Stimulated activated CD8-positive, alpha-beta memory T cell treated with anti-CD3 and anti-CD28 coated beads, Interleukin-4, amount 100 ng/mL, for 24 hours (primary cell): ENCODE data around the gene ZNF628.
A peak's percentile ranks its signal among the peaks of the same experiment; 100 is the strongest.
"Not testable (repeated sequence)": the region's sequence is repeated elsewhere in the genome, so short reads cannot be mapped to it uniquely, and the experiment has no call there.

Experiments
- DNase-seq: peaks from one replicate; pipeline ENCODE4 v3.0.0-alpha.2; 2020; ENCODE audit warnings: low read depth

Gene ZNF628

GRCh38 chr19:55476100-55476775, at the start of gene ZNF628:
Gene ZNF628 (plus strand): TSS chr19:55476617. CDS start chr19:55479911, 3,294 bp downstream.
- peak; percentile 99 for DNase-seq

GRCh38 chr19:55431183-55431582, 45.2 kb upstream of the ZNF628 start:
- no peak for DNase-seq

DNA sequence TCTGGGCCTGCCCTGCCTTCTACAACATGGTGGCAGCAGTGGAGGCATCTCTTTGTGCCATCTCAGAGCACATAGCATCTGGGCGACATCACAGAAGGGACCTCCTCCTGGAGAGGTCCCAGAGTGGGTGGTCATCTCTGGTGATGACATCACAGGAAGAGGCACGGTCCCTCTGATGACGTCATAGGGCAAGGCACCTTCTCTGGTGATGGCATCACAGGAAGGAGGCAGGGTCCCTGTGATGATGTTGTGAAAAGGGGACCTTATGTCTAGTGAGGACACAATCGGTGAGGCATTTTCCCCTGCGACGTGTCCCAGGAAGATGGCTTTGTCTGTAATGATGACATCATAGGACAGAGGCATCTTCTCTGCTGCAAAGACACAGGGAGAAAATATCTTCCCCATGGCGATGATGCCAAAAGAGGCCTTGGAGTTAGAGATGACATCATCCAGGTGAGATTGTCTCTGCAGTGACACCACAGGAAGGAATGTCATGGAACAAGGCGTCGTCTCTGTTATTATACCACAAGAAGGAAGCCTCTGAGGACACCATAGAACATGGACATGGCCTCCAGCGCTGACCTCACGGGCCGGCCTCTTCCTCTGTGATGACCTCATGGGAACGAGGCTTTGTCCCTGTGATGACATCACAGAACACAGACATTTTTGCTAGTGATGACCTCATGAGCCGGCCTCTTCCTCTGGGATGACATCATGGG, 44.0 kb upstream of the ZNF628 start:
- no peak for DNase-seq

- DNase-seq: no peak
Observed at GRCh38 chr19:55433292-55433691, 43.1 kb upstream of the ZNF628 start.

DNA sequence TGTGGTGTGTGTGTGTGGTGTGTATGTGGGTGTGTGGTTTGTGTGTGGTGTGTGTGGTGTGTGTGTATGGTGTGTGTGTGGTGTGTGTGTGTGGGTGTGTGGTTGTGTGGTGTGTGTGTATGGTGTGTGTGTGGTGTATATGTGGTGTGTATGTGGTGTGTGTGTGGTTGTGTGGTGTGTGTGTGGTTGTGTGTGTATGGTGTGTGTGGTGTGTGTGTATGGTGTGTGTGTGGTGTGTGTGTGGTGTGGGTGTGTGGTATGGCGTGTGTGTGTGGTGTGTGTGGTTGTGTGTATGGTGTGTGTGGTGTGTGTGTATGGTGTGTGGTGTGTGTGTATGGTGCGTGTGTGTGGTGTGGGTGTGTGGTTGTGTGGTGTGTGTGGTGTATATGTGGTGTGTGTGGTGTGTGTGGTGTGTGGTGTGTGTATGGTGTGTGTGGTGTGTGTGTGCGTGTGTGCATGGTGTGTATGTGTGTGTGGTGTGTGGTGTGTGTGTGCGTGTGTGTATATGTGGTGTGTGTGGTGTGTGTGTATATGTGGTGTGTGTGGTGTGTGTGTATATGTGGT, 42.0 kb upstream of the ZNF628 start:
- DNase-seq: no peak

DNA sequence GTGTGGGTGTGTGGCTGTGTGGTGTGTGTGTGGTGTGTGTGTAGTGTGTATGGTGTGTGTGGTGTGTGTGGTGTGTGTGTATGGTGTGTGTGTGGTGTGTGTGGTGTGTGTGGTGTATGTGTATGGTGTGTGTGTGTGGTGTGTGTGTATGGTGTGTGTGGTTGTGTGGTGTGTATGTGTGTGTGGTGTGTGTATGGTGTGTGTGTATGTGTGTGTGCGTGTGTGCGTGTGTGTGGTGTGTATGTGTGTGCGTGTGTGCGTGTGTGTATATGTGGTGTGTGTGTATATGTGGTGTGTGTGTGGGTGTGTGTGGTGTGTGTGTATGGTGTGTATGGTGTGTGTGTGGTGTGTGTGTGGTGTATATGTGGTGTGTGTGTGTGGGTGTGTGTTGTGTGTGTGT, 41.4 kb upstream of the ZNF628 start:
- no peak for DNase-seq

GRCh38 chr19:55436847-55437246, 39.6 kb upstream of the ZNF628 start:
- no peak for DNase-seq

DNA sequence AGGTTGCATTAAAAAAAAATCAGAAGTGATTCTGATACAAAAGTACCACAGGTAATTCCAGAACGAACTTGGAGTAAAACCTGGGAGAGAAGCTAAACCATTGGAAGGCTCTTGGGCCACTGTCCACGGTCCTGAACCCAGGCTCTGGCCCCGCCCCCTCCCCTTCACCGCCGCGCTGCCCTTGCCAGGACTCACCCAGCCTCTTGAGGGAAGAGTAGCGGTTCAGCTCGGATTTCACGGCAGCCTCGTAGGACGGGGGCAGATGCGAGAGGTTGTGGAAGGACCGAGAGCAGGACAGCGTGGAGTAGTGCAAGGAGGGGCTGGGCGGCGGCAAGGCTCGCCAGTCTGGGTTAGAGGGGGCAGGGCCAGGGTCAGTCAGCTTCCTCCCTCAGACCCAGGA, 39.0 kb upstream of the ZNF628 start:
- no peak for DNase-seq

GRCh38 chr19:55439052-55439451, 37.4 kb upstream of the ZNF628 start:
- no peak for DNase-seq

DNA sequence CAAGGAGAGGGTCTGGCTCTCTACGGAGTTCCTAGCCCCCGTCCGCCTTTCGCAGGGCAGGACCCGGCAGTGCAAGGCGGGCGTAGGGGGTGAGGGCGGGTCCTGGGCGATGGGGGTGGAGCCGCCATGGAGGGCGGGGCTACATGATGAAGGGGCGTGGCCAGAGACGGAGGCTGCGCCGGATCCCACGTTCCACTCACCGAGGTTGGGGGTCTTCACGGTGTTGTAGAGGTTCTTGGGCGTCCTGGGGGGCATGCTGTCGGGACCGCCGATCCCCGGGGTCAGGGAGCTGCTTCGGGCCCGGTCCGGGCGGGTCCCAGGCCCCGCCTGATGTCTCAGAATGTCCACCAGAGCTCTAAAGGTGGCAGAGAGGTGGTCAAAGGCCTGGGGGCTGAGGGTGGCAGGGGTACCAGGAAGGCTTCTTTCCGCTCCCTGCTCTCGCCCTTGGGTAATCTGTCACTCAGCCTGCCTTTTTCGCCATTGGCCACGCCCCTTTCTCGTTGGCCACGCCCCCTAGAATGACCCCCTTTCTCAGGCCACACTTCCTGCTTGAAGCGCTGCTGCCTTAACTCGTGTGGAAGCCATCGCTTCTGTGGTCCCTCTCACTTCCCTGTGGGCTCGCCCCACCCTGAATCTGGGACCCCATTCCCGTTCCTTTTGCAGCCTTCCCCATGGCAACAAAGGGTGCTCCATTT, 35.9 kb upstream of the ZNF628 start:
- DNase-seq: no peak

- no peak for DNase-seq
Observed at GRCh38 chr19:55441319-55441691, 35.1 kb upstream of the ZNF628 start.

GRCh38 chr19:55441692-55442321, 34.6 kb upstream of the ZNF628 start:
- no peak for DNase-seq

- DNase-seq: no peak
Observed at GRCh38 chr19:55442372-55442961, 34.0 kb upstream of the ZNF628 start.

DNA sequence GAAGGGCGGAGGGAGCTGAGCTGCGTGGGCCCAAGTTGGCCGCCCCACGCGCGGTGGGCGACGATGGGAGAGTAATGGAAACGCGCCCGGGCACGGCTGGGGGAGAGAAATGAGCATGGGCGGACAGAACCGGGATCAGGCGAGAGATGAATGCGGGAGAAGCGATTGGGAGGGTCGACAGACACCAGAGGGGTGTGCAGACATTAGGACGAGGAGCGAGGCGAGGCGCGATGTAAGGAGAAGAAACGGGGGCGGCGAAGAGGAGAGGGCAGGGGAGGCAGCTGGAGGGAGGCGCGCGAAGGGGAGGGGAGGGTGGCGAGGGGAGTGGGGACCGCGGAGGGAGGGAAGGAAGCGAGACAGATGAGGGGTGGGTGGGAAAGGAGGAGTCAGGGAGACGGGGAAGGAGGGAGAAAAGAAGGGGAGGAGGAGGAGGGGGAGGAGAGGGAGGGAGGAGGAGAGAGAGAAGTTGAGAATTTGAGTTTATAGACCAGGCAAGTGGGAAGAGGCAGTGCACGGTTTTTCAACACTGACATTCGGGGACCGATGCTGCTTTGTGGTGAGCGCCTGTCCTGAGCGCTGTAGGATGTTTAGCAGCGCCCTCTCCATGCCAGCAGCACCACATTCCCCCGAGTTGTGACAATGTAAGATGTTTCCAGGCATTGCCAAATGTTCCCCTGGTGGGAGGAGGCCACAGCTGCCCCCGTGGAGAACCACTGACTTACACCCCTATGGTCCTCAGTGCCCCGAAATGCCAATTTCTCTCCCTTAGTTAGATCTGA, 33.2 kb upstream of the ZNF628 start, which contains the start of gene SHISA7:
TSS of gene SHISA7 (minus strand) at position 256 of the 779 bp plus-strand sequence. CDS start 437 bp downstream, outside the sequence.
- DNase-seq: no peak

DNA sequence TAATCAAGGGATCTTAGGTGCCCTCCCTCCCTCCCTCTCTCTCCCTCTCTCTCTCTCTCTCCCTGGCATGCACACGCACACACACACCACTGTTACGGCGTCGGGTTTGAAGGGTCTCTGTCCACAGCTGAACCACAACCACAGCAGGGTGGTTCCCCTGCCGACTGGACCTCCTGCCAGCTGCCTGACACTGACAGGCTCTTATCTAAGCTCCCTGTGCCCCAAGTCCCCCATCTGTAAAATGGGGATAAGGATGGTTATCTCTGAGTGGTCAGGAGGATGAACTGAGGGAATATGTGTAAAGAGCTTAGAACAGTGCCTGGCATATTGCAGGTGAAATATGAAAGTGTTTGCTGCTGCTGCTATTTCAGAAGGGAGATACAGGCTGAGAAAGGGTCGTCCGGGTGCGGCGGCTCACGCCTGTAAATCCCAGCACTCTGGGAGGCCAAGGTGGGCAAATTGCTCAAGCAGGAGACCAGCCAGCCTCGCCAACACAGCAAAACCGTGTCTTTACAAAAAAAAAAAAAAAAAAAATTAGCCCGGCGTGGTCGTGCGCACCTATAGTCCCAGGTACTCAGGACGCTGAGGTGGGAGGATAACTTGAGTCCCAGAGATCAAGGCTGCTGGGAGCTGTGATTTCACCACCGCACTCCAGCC, 32.5 kb upstream of the ZNF628 start:
- no peak for DNase-seq

GRCh38 chr19:55444646-55445045, 31.8 kb upstream of the ZNF628 start:
- no peak for DNase-seq

GRCh38 chr19:55446060-55446459, 30.4 kb upstream of the ZNF628 start:
- DNase-seq: no peak

DNA sequence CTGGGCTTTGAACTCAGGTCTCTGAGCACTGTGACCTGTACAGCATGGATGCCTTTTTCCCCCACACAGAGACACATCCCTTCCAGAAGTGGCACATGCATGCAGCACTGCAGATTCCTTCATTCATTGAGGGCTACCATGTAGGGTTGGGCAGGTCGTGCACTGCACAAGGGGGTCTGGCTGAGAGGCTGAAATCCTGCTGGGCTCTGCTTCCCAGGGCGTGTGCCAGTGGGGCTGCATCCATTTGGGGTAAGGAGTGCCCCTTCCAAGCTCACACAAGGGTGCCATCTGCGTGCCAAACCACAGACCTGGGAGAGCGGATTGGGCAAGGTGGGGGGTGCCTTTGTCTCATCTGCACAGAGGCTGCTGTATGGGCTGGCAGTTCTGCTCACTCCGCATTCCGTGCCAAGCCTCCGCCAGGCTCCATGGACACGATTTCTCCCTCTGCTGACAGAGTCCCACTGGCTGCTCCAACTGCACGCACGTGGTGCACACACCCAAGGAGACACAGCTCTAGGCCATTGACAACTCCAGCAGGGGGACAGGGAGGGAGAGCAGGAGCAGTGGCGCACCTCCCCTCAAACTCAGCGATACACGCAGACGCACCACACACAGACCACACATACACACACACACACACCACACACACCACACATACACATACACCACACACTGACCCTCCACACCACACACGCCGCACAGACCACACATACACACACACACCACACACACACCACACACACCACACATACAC, 28.8 kb upstream of the ZNF628 start:
- DNase-seq: no peak

DNA sequence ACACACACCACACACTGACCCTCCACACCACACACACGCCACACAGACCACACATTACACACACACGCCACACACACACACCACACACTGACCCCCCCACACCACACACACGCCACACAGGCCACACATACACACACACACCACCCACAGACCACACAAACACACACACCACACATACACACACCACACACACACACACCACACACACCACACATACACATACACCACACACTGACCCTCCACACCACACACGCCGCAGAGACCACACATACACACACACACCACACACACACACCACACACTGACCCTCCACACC, 28.3 kb upstream of the ZNF628 start:
- not testable (repeated sequence) for DNase-seq

GRCh38 chr19:55449469-55449868, 26.9 kb upstream of the ZNF628 start:
- no peak for DNase-seq
